DND-41 (cell line): ENCODE measurements around the gene CTSE.

Experiments
- CTCF ChIP-seq: IDR thresholded peaks from 2 replicates; pipeline ENCODE4 v1.5.1; 2012; ENCODE audit warnings: borderline replicate concordance, low read length, moderate library complexity, mild to moderate bottlenecking; ENCODE audit not compliant: poor library complexity, severe bottlenecking; ENCODE audit errors: extremely low read depth
- EZH2 ChIP-seq: IDR thresholded peaks from 3 replicates; pipeline ENCODE4 v1.6.1; 2012; ENCODE audit warnings: borderline replicate concordance, low read depth, mild to moderate bottlenecking, moderate library complexity, low read length, inconsistent platforms; ENCODE audit not compliant: severe bottlenecking

- no peak for TF ChIP-seq CTCF
- TF ChIP-seq EZH2 = no peak
These were observed 29.3 kb downstream of the CTSE start for GRCh38 chr1:205994346-205994745.
